ENCODE data around the gene KBTBD3.
"Not testable (repeated sequence)": the region's sequence is repeated elsewhere in the genome, so short reads cannot be mapped to it uniquely, and the experiment has no call there.

KBTBD3 gene

DNA sequence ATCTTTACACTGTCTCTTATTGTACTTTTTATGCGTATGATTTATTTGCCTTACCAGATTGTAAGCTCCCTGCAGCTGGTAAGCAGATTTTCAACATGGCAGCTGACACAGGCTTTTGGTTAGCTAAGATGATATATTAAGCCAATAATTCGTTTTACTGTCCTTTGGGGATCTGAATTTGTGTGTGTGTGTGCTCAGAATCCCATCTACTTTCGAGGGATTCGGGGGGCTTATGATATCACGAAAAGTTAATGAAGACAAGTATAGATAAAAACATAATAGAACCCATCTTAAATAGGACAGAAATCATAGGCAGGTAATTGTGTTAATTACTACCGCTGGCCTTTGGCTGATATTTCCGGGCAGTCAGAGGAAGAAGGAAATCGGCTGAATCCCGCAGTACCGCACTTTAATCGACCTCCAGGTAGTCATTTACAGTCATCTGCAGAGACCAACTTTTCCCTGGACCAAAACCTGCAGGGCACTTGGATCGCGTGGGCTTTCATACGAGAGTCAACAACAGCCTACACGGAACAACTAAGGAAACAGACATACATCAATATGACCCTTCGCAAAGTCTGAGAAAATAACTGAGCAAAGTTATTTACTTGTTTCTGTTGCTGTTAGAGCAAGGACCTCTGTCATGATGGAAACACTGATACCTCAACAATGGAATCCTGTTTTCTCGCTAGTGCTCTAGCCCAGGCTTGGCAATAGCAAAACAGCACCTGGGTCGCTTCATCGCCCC lies 802 bp downstream of the KBTBD3 start:
- Mint-ChIP-seq H3K4me3 (peak overlapping the region; percentile 93), H3K9me3 (no peaks in the 10 kb centered on the region), H3K4me1 (peaks cover 36% of the 10 kb centered on the region), H3K27ac (peak overlapping the region; percentile 95), H3K36me3 (peaks cover 27% of the 10 kb centered on the region)
- DNase-seq (ENCODE audit: low spot score in 2 of 2) (no peak), ATAC-seq (no peak)

DNA sequence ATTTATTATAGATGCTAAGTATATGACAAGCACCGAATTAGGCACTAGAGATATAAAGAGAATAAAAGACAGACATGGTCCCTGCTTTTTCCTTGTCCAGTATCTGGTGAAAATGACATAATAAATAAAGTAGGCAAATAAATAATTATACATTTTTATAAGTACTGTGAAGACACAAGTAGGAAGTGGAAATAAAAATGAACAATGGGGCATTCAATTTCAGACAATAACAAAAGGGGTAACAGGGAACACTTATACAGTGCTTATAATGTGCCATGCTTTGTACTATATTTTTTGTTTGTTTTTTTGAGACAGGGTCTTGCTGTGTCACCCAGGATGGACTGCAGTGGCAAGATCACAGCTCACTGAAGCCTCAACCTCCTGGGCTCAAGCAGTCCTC lies 4.3 kb downstream of the KBTBD3 start:
- Mint-ChIP-seq H3K27ac (no peak overlapping the region), H3K36me3 (no peaks in the 10 kb centered on the region), H3K9me3 (no peaks in the 10 kb centered on the region), H3K4me3 (no peak overlapping the region), H3K4me1 (peaks cover 21% of the 10 kb centered on the region)
- no peak for ATAC-seq
- no peak for DNase-seq (ENCODE audit: low spot score in 2 of 2)

DNA sequence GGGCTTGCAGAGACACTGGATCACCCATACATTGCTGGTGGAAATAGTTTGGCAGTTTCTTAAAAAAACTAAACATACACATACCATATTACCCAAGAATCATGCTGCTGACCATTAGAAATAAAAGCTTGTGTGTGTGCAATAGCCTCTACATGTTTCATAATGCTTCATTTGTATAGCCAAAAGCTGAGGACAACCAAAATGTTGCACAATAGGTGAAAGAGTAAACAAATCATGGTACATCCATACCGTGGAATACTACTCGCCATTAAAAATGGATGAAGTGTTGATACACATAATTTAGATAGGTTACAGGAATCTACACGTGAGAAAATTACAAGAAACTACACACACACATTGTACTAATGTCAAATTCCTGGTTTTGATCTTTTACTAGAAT lies 6.5 kb downstream of the KBTBD3 start:
- Mint-ChIP-seq H3K27ac (no peak overlapping the region), H3K4me3 (no peak overlapping the region), H3K9me3 (no peaks in the 10 kb centered on the region), H3K4me1 (peaks cover 12% of the 10 kb centered on the region), H3K36me3 (peaks cover 6% of the 10 kb centered on the region)
- no peak for DNase-seq (ENCODE audit: low spot score in 2 of 2)
- no peak for ATAC-seq

GRCh38 chr11:106063009-106063408 lies 14.1 kb downstream of the KBTBD3 start:
- Mint-ChIP-seq H3K4me1 (peaks cover 15% of the 10 kb centered on the region), H3K27ac (no peak overlapping the region), H3K9me3 (no peaks in the 10 kb centered on the region), H3K36me3 (peaks cover 6% of the 10 kb centered on the region), H3K4me3 (no peak overlapping the region)
- DNase-seq (ENCODE audit: low spot score in 2 of 2) (no peak), ATAC-seq (peak; percentile 65)

- peak; percentile 82 for ATAC-seq
- Mint-ChIP-seq H3K4me3 (no peak overlapping the region), H3K4me1 (peaks cover 15% of the 10 kb centered on the region), H3K27ac (peak overlapping the region; percentile 3), H3K36me3 (peaks cover 6% of the 10 kb centered on the region), H3K9me3 (no peaks in the 10 kb centered on the region)
- DNase-seq (ENCODE audit: low spot score in 2 of 2): no peak
Measured at GRCh38 chr11:106061954-106062949, 14.9 kb downstream of the KBTBD3 start.

DNA sequence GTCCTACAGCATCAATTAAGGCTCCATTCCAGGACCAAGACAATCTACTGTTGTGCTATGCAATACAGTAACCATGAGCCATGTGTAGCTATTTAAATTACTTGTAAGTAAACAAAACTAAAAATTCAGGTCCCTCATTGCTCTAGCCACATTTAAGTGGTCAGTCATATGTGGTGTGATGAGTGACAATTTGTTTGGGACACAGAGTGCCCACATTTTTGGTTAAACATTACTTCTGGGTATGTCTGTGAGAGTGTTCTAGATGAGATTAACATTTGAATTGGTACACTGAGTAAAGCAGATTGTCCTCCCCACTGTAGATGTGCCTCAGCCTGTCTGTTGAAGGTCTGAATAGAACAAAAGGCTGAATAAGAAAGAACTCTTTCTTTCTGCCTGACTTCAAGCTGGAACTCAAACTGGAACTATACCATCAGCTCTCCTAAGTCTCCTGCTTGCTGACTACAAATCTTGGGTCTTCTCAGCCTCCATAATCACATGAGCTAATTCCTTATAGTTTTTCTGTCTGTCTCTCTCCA lies 15.8 kb downstream of the KBTBD3 start:
- peaks cover 15% of the 10 kb centered on the region for H3K4me1 Mint-ChIP-seq
- no peak for DNase-seq (ENCODE audit: low spot score in 2 of 2)
- H3K36me3 Mint-ChIP-seq: no peaks in the 10 kb centered on the region
- no peak overlapping the region for H3K4me3 Mint-ChIP-seq
- no peaks in the 10 kb centered on the region for H3K9me3 Mint-ChIP-seq
- H3K27ac Mint-ChIP-seq: no peak overlapping the region
- peak; percentile 11 for ATAC-seq

GRCh38 chr11:106059617-106060016 lies 17.5 kb downstream of the KBTBD3 start:
- no peaks in the 10 kb centered on the region for H3K9me3 Mint-ChIP-seq
- no peak for ATAC-seq
- no peak overlapping the region for H3K4me3 Mint-ChIP-seq
- no peaks in the 10 kb centered on the region for H3K36me3 Mint-ChIP-seq
- peaks cover 15% of the 10 kb centered on the region for H3K4me1 Mint-ChIP-seq
- no peak for DNase-seq (ENCODE audit: low spot score in 2 of 2)
- no peak overlapping the region for H3K27ac Mint-ChIP-seq

DNA sequence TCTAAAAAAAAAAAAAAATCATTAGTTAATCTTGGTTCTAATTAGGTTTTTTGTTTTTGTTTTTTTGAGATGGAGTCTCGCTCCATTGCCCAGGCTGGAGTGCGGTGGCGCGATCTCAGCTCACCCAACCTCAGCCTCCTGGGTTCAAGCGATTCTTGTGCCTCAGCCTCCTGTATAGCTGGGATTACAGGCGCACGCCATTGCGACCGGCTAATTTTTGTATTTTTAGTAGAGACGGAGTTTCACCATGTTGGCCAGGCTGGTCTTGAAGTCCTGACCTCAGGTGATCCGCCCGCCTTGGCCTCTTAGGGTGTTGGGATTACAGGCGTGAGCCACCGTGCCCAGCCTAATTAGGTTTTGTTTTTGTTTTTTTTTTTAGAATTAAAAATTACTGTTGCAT lies 18.8 kb downstream of the KBTBD3 start:
- DNase-seq (ENCODE audit: low spot score in 2 of 2); H3K4me3 Mint-ChIP-seq; H3K36me3 Mint-ChIP-seq; H3K9me3 Mint-ChIP-seq; ATAC-seq; H3K27ac Mint-ChIP-seq: not testable (repeated sequence)
- peaks cover 15% of the 10 kb centered on the region for H3K4me1 Mint-ChIP-seq

DNA sequence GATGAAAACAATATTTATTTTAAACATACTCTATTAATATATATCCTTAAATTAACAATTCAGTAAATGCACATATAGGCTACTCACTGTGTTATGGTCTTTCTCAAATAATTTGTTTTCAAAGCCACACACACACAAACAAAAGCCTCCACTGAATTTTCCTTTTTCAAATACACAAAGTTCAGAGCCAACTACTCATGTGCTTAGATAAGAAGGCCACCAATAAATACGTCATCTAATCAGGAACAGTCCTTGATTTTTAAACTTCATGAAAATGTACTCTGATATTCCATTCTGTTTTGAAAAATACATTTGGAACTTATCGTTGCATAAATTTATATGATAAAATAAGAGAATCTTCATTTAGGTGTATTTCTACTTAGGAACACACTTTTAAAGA lies 26.0 kb downstream of the KBTBD3 start:
- ATAC-seq (no peak), DNase-seq (ENCODE audit: low spot score in 2 of 2) (no peak)
- H3K4me1 Mint-ChIP-seq: no peaks in the 10 kb centered on the region
- H3K36me3 Mint-ChIP-seq: no peaks in the 10 kb centered on the region
- H3K27ac Mint-ChIP-seq: no peak overlapping the region
- H3K4me3 Mint-ChIP-seq: no peak overlapping the region
- H3K9me3 Mint-ChIP-seq: no peaks in the 10 kb centered on the region

GRCh38 chr11:106049727-106050476 lies 27.2 kb downstream of the KBTBD3 start:
- DNase-seq (ENCODE audit: low spot score in 2 of 2) (no peak), ATAC-seq (no peak)
- H3K4me3 Mint-ChIP-seq: no peak overlapping the region
- H3K9me3 Mint-ChIP-seq: no peaks in the 10 kb centered on the region
- no peaks in the 10 kb centered on the region for H3K36me3 Mint-ChIP-seq
- no peak overlapping the region for H3K27ac Mint-ChIP-seq
- H3K4me1 Mint-ChIP-seq: no peaks in the 10 kb centered on the region

DNA sequence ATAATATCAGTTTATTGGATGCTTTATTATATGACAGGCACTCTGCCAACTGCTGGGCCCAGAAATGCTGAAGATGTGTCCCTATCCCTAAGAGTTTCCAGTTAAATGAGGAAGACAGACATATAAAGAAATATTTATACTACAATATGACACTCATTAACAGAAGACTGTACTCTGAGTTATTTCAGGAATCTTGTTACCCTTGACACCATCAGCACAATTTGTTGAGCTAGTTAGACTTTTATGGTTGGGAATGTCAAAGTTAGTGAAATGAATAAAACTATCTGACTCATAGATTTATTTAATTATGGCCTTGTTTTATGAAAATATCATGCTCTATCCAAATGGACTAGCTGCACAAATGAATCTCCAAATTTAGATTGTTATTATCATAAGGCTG lies 29.5 kb downstream of the KBTBD3 start:
- Mint-ChIP-seq H3K4me3 (no peak overlapping the region), H3K27ac (no peak overlapping the region), H3K36me3 (no peaks in the 10 kb centered on the region), H3K9me3 (no peaks in the 10 kb centered on the region), H3K4me1 (no peaks in the 10 kb centered on the region)
- DNase-seq (ENCODE audit: low spot score in 2 of 2) (no peak), ATAC-seq (no peak)

GRCh38 chr11:106043540-106043939 lies 33.6 kb downstream of the KBTBD3 start:
- H3K4me1 Mint-ChIP-seq: no peaks in the 10 kb centered on the region
- H3K36me3 Mint-ChIP-seq: no peaks in the 10 kb centered on the region
- no peak for DNase-seq (ENCODE audit: low spot score in 2 of 2)
- no peaks in the 10 kb centered on the region for H3K9me3 Mint-ChIP-seq
- peak; percentile 50 for ATAC-seq
- no peak overlapping the region for H3K27ac Mint-ChIP-seq
- H3K4me3 Mint-ChIP-seq: no peak overlapping the region

- Mint-ChIP-seq H3K27ac (no peak overlapping the region), H3K4me1 (peaks cover 5% of the 10 kb centered on the region), H3K9me3 (no peaks in the 10 kb centered on the region), H3K4me3 (no peak overlapping the region), H3K36me3 (no peaks in the 10 kb centered on the region)
- no peak for DNase-seq (ENCODE audit: low spot score in 2 of 2)
- ATAC-seq: no peak
Measured at GRCh38 chr11:106032861-106033260, 44.3 kb downstream of the KBTBD3 start.

DNA sequence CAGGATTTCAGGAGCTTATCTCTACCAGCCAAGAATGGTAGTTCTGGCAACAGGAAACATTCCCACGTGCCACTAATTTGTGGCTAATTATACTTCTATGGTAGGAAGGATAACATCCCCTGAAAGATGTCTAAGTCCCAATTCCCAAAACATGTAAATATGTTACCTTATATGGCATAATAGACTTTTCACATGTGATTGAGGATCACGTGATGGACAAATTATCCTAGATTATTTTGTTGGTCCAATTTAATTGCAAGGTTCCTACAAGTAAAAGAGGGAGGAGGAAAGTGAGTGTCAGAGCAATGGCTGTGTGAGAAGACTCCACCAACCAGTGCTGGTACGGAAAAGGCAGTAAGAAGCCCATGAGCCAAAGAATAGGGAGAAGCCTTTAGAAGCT lies 45.2 kb downstream of the KBTBD3 start:
- ATAC-seq: no peak

DNA sequence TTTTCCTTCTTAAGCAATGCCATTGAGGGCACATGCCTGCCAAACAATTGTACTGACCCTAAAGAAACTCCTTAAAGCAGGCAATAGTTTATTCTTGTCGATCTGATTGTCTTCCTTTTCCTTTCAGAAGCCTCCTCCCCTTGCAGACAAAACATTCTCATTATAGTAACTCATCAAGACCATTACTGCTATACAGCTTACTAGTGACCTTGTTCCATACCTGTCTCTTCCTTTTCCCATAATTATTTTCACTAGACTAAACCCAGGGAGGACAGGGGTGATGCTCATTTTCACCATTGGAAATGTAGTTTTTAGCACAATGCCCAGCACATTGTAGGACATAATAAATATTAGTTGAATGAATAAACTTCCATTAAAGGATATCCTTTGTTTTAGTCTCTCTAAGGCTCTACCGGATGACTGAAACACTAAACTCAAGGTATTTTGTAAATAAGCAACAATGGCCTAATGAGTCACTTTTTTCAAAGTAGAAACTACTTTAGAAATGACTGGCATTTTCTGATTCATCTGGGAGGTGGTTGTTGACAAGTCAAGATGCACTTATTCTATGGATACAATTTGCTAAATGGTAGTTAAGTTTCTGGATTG lies 45.8 kb downstream of the KBTBD3 start:
- no peak overlapping the region for H3K4me3 Mint-ChIP-seq
- peaks cover 5% of the 10 kb centered on the region for H3K4me1 Mint-ChIP-seq
- ATAC-seq (peak; percentile 95), DNase-seq (ENCODE audit: low spot score in 2 of 2) (no peak)
- no peaks in the 10 kb centered on the region for H3K9me3 Mint-ChIP-seq
- H3K36me3 Mint-ChIP-seq: no peaks in the 10 kb centered on the region
- no peak overlapping the region for H3K27ac Mint-ChIP-seq

More for the DNA sequence above, 45.2 kb downstream of the KBTBD3 start:
- Mint-ChIP-seq H3K36me3 (no peaks in the 10 kb centered on the region), H3K4me1 (peaks cover 5% of the 10 kb centered on the region), H3K4me3 (no peak overlapping the region), H3K27ac (no peak overlapping the region), H3K9me3 (no peaks in the 10 kb centered on the region)
- no peak for DNase-seq (ENCODE audit: low spot score in 2 of 2)
